HG03196 (cell line): Measurements from ENCODE around the gene RELN.
"Not testable (repeated sequence)": the region's sequence is repeated elsewhere in the genome, so short reads cannot be mapped to it uniquely, and the experiment has no call there.

Source experiments
- ATAC-seq: cut with Tn5 transposase; IDR thresholded peaks from one replicate; pipeline ENCODE4 v1.9.1; 2021; ENCODE audit not compliant: unreplicated experiment

Gene RELN

DNA sequence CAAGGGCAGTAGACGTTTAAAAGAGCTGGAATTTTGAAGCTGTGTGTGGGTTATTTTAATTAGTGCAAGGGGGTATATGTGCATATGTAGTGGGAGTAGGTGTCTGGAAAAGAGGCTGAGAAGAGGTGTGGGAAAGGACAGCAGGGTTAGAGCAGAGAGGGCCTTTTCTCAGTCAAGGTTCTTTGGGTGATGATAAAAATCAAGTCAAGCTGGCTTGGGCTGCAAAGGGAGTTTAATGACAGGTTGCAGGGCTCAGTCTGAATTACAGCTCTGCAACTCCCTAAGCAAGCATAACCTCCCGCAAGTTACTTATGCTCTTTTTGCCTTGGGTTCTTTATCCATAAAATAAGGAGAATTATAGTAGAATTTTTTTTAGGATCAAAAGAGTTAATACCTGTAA lies 83.5 kb downstream of the RELN start:
- no peak for ATAC-seq

DNA sequence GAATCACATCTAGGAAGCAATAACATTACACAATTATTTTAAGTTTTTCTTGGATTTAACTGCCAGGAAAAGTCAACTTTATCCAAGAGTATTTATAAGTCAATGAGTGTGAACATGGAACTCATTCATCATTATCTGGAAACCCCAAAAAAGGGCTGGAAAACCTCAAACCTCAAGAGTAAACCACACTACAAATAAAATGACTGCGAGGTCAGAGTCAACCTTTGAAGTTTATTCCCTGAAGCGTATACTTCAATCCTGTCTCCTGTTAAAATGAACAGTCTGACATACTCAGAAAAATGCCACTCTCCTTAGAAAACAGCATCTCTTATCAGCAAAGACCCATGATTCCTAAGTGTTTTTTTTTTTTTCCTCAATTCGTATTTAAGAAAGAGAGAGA lies 86.5 kb downstream of the RELN start:
- no peak for ATAC-seq

DNA sequence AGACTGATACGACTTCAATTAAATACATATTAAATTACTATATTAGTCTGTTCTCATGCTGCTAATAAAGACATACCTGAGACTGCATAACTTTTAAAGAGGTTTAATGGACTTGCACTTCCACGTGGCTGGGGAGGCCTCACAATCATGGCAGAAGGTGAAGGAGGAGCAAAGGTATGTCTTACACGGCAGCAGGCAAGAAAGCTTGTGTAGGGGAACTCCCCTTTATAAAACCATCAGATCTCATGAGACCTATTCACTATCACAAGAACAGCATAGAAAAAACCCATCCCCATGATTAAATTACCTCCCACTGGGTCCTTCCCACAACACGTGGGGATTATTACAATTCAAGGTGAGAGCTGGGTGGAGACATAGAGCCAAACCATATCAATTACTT lies 92.6 kb downstream of the RELN start:
- ATAC-seq, result not testable (repeated sequence)

DNA sequence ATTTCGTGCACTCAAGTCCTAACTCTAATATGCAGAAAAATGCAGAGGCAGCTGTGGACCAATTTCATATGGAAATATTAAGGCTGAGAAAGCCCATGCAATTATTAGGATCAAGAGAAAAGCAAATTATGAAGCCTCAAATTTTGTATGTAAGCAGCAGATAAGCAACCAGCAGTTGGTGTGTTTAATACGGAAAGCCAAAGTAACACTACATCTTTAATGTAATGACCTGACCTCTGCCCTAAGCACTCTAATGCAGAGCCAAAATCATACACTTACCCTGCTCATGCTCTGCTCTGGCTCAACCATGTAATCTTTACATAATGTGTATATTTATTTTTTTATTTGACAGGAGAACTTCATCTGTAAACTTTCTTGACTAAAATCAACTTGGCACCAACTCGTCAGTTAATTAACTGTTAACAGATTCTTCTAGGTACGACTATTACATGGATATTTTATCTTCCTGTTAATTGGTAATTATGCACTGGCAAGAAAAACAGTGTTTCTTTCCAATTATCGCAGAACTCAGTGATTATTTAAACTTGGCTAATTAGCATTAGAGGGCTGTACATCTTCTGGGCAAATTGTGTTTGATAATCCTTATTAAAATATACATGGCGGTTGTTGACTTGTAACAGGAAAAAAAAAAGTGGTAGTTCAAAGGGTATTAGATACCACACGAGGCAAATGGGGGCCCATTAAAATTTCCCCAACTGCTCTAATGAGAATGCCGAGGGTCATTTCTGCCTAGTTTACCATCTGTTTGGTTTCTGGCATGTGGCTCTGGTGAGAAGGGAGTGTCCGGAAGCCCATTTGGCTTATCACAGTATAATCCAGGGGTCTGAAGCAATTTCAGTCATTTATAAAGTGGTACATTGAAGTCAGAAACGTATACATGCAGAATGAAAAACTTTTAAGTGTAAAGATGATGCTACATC lies 94.5 kb downstream of the RELN start:
- ATAC-seq, result no peak

DNA sequence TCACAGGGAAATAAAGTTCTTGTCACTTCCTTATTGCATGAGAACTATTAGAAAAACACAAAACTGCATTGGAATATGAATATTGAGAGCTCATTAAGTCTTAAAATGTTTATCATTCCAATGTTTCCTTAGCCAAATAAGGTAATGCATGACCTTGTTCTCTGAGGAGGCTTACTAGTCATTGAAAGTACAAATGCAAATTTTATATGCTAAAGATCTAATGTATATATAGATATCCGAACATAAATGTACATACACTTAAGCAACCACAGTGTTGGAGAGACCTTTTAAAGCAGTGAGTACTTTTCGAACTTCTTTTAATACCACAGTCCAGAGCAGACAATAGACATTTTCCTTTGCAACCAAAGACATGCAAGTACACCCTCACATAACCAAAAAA lies 96.1 kb downstream of the RELN start:
- ATAC-seq, result no peak

DNA sequence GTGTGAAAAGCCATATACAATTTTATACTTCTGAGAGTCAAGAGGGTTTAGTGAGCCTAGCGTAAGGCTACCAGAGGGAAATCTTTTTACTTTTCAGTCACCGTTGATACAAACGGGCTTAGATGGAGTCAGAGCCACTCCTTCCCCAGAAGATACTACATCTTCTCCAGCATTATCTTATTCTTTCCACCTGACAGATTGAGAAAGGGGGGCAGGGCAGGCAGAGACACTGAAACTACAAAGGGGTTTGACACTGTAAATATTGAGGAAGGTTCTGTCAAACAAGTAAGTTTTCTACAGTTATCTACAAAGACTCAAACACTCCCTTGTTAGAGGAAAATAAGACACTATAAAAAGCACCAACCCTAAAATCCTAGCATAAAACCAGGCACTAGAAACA lies 100.0 kb downstream of the RELN start:
- no peak for ATAC-seq

DNA sequence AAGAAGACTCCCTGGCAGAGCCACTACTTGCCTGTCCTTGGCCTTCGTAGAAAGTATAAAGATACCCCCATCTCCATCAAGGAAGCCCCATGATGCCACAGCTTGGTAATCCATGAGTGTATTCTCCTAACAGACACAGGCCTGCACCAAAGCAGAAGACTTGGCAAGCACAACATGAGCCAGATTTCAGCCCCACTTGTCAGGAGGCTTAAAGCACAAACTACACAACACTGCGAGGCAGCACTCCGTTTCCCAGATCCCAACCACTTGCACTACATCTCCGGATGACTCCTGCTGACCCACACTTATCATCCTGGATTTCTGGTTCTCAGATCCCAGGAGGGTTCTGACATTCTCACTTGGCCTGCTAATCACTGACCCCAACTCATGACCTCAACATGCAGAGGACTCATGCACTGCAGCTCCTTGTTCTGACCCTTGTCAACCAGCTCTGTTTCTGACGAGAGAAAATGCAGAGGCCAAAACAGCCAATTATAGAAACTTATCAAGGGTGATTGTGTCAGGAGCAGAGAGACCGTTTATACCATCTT lies 100.8 kb downstream of the RELN start:
- no peak for ATAC-seq

DNA sequence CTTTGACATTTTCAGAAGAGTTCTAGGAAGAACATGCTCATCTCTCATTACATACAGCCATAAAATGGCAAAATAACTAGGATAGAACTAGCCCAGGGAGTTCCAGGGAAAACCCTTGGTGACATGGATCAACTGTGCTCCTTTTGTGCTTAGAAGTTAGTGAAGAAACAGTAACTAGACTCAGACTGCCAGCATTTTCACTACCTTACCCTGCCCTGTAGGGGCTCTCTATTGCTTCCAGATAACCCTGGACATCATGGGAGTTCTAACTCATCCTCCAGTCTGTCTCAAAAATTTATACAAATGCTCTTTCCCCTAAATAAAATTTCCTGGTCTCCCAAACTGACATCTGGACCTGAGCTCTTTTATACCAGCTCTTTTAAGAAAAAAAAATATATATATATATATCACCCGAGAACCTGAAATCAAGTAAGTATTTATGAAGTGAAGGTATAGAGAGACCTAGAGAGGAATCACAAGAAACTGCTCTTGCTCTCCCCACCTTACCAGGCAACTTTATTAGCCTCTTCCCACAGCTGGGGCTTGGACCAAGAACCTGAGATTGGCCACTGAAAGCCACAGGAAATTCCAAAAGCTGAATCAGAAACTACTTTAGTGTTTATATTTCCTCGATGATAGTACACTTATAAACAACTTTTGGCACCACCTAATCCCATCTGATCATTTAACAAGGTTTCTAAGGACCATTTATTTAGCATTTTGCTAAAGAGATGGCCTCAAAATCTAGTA lies 101.4 kb downstream of the RELN start:
- no peak for ATAC-seq

DNA sequence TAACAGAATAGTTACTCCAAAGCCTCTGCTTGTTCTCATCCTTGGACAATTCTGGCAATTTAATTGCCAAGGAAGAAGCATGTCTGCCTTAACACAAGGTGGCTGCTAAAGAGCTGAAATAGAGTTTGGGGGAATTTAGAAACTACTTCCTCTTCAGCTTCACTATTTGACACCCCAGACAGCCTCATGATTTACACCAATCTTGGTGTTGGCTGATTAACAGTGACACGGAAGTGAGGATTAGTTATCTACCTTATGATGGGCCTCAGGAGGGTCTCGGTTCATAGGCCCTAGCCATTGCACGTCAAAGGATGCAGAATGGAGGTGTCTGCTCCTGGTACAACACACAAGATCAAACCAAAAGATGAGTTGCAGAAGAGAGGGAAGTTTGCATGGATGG lies 102.4 kb downstream of the RELN start:
- ATAC-seq, result no peak

DNA sequence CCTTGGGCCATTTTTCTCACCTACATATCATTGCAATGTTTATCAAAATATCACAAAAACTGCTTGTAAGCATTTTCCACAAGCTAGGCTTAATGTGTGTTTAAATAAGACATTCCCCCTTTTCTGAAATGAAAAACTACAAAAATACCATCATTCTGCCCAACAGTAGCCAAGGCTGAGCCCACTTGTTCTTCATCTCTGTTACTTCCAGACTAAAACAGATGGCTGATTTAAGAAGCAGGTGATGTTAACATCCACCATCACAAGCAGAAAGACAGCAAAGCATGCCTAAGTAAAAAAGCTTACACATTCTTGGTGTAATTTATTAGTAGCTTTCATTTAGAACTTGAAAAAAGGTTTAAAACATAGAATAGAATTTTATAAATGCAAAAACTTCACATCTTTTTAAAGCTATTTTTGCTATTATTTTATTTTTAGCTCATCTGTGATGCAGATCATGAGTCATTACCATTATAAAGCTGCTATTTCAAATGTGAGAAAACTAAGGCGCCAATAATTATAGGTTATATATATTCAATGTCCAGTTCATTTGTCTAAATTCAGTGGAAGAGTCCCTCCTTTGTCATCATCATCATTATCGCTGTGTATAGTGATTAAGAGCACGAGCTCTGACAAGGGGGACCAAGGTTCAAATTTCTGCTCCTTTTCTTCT lies 109.4 kb downstream of the RELN start:
- no peak for ATAC-seq

DNA sequence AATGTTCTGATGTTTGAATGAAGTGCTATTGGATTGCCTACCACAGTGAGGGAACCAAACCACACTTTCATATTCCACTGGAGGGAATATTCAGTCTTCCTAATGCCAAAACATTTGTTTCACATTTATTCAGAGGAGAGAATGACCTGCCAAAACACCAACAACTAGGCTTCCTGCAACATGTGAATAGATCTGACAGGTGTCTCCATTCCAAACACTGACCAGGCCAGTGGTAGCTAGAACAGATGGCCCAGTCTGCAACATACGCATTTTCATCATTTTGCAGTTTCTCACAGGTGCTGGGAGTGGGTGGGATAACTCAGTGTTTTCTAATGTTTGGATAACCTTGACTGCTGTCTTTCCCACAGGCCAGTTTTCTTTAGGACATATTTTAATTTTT lies 110.0 kb downstream of the RELN start:
- no peak for ATAC-seq

DNA sequence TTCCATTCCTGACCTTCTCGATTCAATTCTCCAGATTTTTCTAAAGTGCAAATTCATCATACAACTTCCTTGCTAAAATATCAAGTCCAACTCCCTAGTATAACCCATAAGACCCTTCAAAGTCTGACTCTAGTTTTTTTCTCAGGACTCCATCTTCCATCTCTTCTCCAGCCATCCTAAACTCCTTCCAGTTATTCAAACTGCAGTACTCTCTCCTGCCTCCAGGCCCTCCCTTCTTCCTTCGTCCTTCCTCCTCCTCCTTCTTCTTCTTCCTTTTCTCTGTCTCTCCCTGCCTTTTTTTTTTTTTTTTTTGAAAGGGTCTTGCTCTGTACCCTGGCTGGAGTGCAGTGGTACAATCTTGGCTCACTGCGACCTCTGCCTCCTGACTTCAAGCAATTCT lies 111.9 kb downstream of the RELN start:
- no peak for ATAC-seq

DNA sequence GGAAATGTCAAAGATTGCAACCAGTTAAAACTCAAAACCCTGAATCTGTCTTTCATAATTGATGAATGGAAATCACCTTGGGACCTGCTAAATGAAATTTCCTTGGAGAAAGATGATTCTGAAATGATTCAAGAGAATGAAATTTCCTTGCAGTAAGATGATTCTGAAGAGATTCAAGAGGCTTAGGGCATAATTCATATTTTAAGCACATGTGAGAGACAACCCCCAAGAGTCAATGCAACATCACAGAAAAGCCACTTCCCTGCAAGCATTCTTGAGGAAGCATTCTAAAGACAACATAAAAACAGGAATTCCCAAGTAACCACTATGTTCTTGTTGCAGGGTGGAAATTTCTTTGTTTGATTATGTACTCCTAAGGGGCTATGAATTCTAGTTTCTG lies 113.7 kb downstream of the RELN start:
- ATAC-seq, result no peak

DNA sequence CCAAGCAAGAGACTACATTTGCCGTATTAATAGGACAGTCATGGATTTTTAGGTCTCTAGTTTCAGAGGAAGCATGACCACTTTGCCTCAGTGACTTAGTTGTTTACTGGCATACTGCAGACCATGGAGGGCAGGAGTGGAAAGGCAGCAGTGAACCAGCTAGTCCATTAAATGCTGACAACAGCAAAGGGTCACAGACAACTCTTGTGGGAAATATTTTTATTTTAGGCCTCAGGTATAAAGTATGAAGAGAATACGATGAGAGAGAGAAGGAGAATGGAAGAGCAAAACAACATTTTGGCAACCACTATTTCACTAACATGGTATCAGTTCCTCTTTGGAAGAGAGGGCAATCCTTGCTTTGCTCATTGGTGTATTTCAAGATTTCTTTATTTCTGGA lies 118.0 kb downstream of the RELN start:
- no peak for ATAC-seq

DNA sequence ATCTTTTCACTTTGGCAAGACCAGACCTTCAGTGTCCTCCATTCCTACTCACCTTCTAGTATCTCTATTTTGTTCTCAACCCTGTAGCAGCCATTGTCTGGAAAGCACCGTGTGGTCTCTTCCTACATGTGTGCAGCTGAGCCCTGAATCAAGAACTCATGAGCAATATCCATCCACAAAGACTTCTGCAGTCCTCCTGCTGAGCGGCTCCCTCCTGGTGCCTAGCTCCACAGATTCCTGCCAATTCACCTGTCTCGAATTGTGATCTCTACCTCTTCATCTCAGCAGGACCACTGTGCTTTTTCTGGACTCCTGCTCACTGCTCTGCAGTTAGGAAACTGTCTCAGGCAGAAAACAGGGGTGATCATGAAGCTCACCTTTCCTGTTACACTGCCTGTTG lies 118.8 kb downstream of the RELN start:
- no peak for ATAC-seq

DNA sequence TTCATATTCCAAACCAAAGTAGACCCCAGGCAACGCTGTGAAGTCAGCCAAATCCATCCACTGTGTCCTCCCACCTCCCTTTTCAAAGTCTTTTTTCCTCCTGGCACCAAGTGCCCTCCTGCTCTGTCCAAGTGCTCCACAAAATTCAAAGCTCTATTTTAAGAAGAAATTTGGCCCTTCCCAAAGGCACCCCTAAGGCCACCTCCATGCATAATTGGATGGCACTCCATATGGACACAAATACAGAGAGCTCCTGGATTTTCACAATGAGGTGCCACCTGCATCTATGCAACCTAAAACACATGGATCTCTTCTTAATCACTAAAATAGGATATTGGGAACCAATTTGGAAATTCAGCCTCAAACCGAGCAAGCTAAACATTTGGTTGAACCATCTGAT lies 121.6 kb downstream of the RELN start:
- ATAC-seq, result no peak

DNA sequence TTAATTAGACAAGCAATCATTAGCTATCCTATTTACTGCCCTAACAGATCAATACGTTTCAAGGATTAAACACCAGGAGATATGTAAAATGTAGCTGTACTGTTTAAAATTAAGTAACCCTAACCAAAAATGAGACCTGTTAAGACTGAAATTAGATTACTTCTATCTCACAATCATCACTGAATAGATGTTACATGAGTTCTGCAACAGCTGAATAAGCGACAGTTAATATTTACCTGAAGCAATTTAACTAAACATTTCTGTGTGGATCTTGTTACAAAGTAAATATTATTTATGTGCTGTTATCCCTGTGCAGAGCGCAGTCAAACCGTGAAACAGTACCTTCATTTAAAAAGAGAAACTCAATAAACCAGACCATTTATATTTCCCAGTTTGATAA lies 122.5 kb downstream of the RELN start:
- no peak for ATAC-seq

DNA sequence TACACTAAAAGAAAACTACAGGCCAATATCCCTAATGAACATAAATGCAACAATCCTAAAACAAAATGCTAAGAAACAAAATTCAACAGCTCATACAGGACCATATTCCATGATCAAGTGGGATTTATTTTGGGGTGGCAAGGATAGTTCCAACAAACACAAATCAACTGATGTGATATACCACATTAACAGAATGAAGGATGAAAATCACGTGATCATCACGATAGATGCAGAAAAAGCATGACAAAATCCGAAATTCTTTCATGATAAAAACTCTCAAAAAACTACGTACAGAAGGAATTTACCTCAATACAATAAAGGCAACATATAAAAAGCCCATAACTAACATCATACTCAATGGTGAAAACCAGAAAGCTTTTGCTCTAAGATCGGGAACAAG lies 124.0 kb downstream of the RELN start:
- ATAC-seq, result no peak

DNA sequence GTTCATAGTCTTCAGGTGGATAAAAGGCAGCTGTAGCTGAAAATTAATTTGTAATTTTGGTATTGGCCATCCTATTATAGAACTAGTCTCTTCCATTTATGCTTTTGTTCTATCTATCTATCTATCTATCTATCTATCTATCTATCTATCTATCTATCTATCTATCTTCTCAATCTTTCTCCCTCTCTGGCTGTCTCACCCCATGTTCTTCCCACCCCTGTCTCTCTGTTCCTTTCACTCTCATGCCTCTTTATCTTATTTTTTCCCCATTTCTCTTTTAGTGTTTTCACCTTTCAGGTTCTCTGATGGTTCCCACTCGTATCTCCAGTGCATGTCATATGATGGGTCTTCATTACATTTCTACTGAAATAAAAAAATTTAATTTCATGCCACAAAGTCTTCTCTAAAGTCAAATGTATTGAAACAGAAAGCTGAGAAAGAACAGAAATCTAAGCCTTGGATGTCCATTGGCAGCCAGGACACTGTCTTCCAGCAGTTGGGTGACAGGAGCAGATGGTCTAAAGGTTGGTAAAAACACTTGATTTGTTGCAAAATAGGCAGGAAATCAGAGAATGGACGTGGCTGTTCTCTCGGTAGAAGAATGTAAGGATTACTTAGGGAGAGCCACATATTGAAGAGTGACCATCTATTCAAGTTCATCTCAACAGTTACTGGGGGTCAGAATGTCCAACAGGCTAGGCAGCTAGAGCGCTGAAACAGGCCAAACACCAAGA lies 127.0 kb downstream of the RELN start:
- no peak for ATAC-seq

DNA sequence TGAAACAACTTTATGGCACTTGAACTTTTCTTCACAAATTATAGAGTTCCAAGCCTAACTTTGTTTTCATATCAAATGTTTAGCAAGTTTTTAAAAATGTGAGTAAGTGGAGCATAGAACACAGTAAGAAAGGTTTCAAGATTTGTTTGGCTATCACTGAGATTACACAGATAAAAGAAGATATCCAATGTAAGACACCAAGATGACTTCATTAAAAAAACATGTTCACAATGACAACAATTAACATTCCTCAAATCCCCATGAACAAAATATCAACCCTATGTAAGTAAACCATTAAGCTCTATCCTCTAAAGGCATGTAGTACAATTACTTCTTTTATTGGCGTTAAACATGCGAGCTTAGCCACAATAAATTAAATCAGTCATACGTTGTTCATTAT lies 129.7 kb downstream of the RELN start:
- ATAC-seq, result no peak

DNA sequence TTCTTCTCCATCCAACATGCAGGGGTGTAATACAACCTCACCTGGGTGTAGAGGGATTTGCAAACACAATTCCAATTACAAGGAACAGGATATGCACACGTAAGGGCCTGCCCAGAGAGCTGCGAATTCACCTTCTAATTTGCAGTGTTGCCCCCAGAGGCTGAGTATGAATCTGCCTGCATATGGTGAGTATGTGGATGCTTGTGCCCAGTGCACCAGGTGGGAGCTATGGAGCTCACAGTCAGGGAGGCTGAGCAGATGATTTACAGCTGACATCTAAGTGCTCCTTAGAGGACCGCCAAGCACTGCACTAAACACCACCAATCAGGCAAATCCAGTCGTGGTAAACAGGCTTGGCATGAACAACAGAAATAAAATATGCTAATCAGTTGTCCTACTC lies 132.0 kb downstream of the RELN start:
- ATAC-seq, result no peak
